ENCODE data around the gene PTPRU. TPM values are rescaled to one million over a fixed set of nuclear protein-coding genes. Genes with fewer than 3 reads are reported as not detected.

PTPRU gene
- total RNA-seq, 6 donors from 2014 or later = 44.5 to 87.2 (median 70.1) TPM

DNA sequence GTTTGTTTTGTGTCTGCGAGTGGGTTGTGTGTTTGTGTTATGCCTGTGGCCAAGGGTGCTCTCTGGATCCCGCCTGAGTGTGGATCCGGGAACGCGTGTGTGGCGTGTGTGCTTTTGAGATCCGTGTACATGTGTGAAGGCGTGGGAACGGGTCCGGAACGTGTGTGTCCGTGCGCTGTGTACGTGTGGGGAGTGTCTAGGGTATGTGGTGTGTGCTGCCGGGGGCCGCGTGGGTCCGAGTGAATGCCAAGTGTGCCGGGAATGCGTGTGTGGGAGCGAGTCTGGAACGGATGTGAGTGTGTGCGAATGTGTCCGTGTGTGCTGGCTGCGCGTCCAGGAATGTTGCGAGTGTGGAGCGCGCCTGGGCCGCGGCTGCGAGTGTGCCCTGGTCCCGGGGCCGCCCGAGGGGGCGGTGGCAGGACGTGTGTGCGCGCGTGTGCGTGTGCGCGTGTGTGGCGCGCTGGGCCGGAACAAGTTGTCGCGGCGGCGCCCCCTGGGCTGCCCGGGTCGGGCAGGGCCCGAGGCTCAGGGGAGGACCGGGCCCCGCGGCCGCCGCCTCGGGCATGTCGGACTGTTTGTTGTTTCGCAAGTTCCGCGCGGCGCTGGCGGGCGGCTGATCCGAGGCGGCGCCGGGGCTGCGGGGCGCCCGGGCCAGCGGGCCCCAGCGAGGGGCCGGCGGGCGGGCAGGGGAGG is 953 bp downstream of the PTPRU start:
- Histone ChIP-seq H3K9me3 (no peaks in the 10 kb centered on the region), H3K4me1 (peaks cover 14 to 41% (median 31%) of the 10 kb centered on the region in 4 donors), H3K27ac (peak overlapping the region; percentile 75 to 86 (median 82)), H3K36me3 (no peaks in the 10 kb centered on the region), H3K4me3 (peak overlapping the region; percentile 39 to 76 (median 68)), H3K27me3 (peaks cover 0 to 21% (median 2%) of the 10 kb centered on the region in 4 donors)
- ATAC-seq (ENCODE audit: low FRiP score in 2 of 2) = peak; percentile 20 to 38
- peak; percentile 45 to 93 for DNase-seq
- 0 to 1% methylated on average over 17 to 26 of the region's 79 CpGs for WGBS, 2 donors
- TF ChIP-seq POLR2AphosphoS5 (IDR thresholded peaks at IDR 0.05) (no peak), CTCF (IDR thresholded peaks at IDR 0.05) (peak in 1 of 6 experiments; percentile 15), POLR2A (IDR thresholded peaks at IDR 0.05) (peak in 2 of 4 donors; percentile 41 to 43)

DNA sequence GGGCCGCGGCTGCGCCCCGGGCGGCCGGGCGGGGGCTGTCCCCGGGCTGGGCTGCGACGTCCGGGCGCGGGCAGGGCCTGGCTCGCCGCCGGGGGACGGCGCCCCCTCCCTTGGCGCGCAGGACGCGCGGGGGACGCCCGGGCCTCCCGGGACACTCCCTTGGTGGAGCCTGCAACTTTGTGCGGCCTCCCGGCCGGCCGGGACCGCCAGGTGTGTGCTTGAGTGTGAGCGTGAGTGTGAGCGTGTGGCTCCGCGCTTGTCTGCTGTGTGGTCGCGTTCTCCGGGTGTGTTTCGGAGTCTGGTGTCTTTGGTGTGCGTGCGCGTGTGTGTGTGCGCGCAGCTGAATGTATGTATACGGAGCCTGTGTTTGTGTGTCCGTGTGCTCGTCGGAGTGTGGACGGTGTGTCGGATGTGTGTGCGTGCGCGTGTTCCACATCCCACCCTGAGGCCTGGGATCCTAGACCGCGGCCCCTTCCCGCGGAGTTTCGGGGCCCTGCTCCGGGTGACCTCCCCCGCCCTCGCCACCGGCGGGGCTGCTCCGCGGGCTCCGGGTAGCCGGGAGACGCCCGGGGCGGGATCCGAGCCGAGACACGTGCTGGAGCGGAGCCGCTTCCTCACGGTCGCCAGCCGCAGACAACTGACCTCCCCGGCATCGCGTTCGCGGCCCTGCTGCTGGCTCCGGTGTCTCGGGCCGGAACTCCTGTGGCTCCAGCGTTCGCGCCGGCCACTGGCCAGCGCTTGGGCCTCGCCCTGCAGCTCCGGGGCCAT is 1.7 kb downstream of the PTPRU start:
- Histone ChIP-seq H3K27ac (peak overlapping the region; percentile 74 to 86 (median 80)), H3K4me1 (peaks cover 14 to 41% (median 31%) of the 10 kb centered on the region in 4 donors), H3K36me3 (no peaks in the 10 kb centered on the region), H3K27me3 (peaks cover 0 to 21% (median 2%) of the 10 kb centered on the region in 4 donors), H3K4me3 (peak overlapping the region in 3 of 4 donors; percentile 63 to 76 (median 73)), H3K9me3 (no peaks in the 10 kb centered on the region)
- DNase-seq (peak; percentile 64 to 91), ATAC-seq (ENCODE audit: low FRiP score in 2 of 2) (peak in 1 of 2 donors; percentile 54)
- TF ChIP-seq POLR2A (IDR thresholded peaks at IDR 0.05) (peak in 1 of 4 donors; percentile 22), EP300 (IDR thresholded peaks at IDR 0.05) (no peak), CTCF (IDR thresholded peaks at IDR 0.05) (no peak), POLR2AphosphoS5 (IDR thresholded peaks at IDR 0.05) (no peak)
- 2 to 3% methylated on average over 12 to 50 of the region's 93 CpGs for WGBS, 2 donors

DNA sequence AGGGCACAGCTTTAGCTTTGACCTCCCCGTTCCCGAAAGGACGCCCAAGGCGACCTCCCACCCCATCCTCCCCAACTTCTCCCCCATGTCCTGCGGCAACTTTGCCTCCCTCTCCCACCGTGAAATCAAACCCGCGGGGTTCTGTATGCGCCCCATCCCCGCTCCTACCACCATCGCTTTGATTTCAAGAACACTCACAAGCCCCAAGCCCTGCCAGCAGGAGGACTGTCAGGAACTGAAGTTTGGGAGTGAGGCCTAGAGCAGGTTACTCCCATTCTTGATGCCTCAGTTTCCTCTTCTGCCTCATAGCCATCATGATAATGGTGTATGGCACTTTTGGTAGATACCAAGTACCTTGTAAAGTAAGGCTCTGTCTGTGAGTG is 2.3 kb downstream of the PTPRU start:
- Histone ChIP-seq H3K27ac (peak overlapping the region; percentile 74 to 86 (median 80)), H3K27me3 (peaks cover 0 to 21% (median 2%) of the 10 kb centered on the region in 4 donors), H3K4me3 (peak overlapping the region in 3 of 4 donors; percentile 63 to 76 (median 73))

DNA sequence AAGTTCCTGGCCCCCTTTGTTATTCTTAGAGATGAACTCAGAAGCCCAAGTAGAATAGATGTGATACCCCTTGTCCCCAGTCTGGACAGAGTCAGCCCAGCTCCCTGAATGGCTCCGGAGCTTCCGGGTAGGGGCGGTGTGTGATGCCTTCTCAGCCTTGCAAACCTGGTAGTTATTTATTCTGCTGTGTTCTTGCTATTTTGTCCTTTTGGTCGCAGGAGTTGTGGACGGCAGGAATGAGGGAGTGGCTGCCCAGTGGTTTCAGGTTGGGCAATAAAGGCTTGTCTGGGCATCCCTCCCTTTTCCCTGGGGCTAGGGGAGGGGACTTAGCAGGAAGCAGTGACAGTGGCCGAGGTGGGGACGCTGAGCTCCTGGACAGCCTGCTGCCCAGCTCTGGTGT is 2.8 kb downstream of the PTPRU start:
- DNase-seq (peak in 1 of 2 donors; percentile 80), ATAC-seq (ENCODE audit: low FRiP score in 2 of 2) (peak in 1 of 2 donors; percentile 82)
- H3K4me3 ChIP-seq = no peak overlapping the region

More for the DNA sequence above, 2.3 kb downstream of the PTPRU start:
- DNase-seq = no peak
- ATAC-seq (ENCODE audit: low FRiP score in 2 of 2) = no peak
- Histone ChIP-seq H3K4me1 (peaks cover 14 to 41% (median 31%) of the 10 kb centered on the region in 4 donors), H3K36me3 (no peaks in the 10 kb centered on the region), H3K9me3 (no peaks in the 10 kb centered on the region)
- WGBS, 2 donors = 18 to 30% methylated on average over 11 of the region's 11 CpGs
- TF ChIP-seq CTCF (IDR thresholded peaks at IDR 0.05) = no peak

More for the DNA sequence above, 2.8 kb downstream of the PTPRU start:
- H3K36me3 ChIP-seq = no peaks in the 10 kb centered on the region
- peak in 1 of 4 donors; percentile 60 for TF ChIP-seq POLR2A (IDR thresholded peaks at IDR 0.05)
- TF ChIP-seq CTCF (IDR thresholded peaks at IDR 0.05) = no peak
- H3K9me3 ChIP-seq = no peaks in the 10 kb centered on the region
- 17 to 38% methylated on average over 2 to 7 of the region's 7 CpGs for whole genome bisulfite sequencing, 2 donors
- H3K27ac ChIP-seq = peak overlapping the region; percentile 74 to 86 (median 80)
- peaks cover 0 to 21% (median 2%) of the 10 kb centered on the region in 4 donors for H3K27me3 ChIP-seq
- peaks cover 14 to 41% (median 31%) of the 10 kb centered on the region in 4 donors for H3K4me1 ChIP-seq

Data from upper lobe of left lung (tissue), 6 donors.